GM12878 (cell line): ENCODE results near the gene TXNRD1. TPM values are rescaled to one million over a fixed set of nuclear protein-coding genes. Genes with fewer than 3 reads are reported as not detected.

ENCODE experiments used
- CBX3 ChIP-seq: fragments of 200-600 bp; sonication (generic); IDR thresholded peaks from 2 replicates; pipeline ENCODE4 v1.6.1; 2016; ENCODE audit warnings: low read depth, borderline replicate concordance
- CREB1 ChIP-seq: IDR thresholded peaks from 2 replicates; pipeline ENCODE4 v1.6.1; 2012; ENCODE audit warnings: low read depth, mild to moderate bottlenecking, inconsistent platforms
- FOXM1 ChIP-seq: IDR thresholded peaks from 2 replicates; pipeline ENCODE4 v1.6.1; 2012; ENCODE audit warnings: low read depth, mild to moderate bottlenecking, inconsistent platforms, low read length, moderate library complexity
- GATAD2B ChIP-seq: fragments of 450-650 bp; conservative IDR thresholded peaks from 2 replicates; pipeline ENCODE4 v1.6.1; 2017; ENCODE audit warnings: low read depth, mild to moderate bottlenecking, moderate library complexity
- HDAC2 ChIP-seq: fragments of 200-600 bp; sonication (generic); IDR thresholded peaks from 2 replicates; pipeline ENCODE4 v1.6.1; 2017
- MEF2B ChIP-seq: fragments of 450-650 bp; IDR thresholded peaks from 2 replicates; pipeline ENCODE4 v1.6.1; 2018; ENCODE audit warnings: mild to moderate bottlenecking, moderate library complexity; ENCODE audit not compliant: partially characterized antibody, poor library complexity, severe bottlenecking
- RAD51 ChIP-seq: fragments of 450-650 bp; IDR thresholded peaks from 2 replicates; pipeline ENCODE4 v1.6.1; 2016; ENCODE audit warnings: moderate library complexity, mild to moderate bottlenecking, inconsistent platforms
- ZNF24 ChIP-seq: fragments of 450-650 bp; IDR thresholded peaks from 2 replicates; pipeline ENCODE4 v1.6.1; 2017; ENCODE audit warnings: antibody characterized with exemption, mild to moderate bottlenecking
- ZZZ3 ChIP-seq: IDR thresholded peaks from 2 replicates; pipeline ENCODE4 v1.6.1; 2011; ENCODE audit warnings: low read depth; ENCODE audit not compliant: control insufficient read depth, insufficient read length
- polyA plus RNA-seq, 11 experiments: library from polyadenylated mRNA; depleted of rRNA in 4 of 11; unstranded in 6 of 11; stranded (reverse) in 5 of 11; fragments of >200 nt; fragmentation: Nextera tagmentation in 4 of 11; fragmentation: Illumina TruSeq in 1 of 11; extraction: Ambion mirVana in 4 of 11; extraction: Trizol in 1 of 11; gene quantifications; 1 replicate in 1 of 11; 2 replicates in 10 of 11; pipeline versions ENCODE4 v1.2.1 to v1.2.3, GENCODE V29; 2011 to 2016; ENCODE audit warnings: inconsistent platforms in 2 of 11, missing spikeins in 2 of 11, low read depth in 1 of 11
- total RNA-seq, 4 experiments: library from RNA; depleted of rRNA in 3 of 4; stranded (reverse); fragments of >200 nt in 3 of 4; fragmentation: Illumina TruSeq in 1 of 4; extraction: Trizol in 1 of 4; gene quantifications; 2 replicates each; pipeline versions ENCODE4 v1.2.1 to v1.2.3, GENCODE V29; 2013 to 2021
- TF ChIP-seq, protein P1 (sequence below): IDR thresholded peaks from 2 replicates; pipeline ENCODE4 v1.6.1; 2011; ENCODE audit warnings: borderline replicate concordance, low read depth, mild to moderate bottlenecking, moderate library complexity, low read length; ENCODE audit not compliant: insufficient read depth, poor library complexity, severe bottlenecking
- TF ChIP-seq, protein P2 (sequence below): fragments of 450-650 bp; IDR thresholded peaks from 2 replicates; pipeline ENCODE4 v1.6.1; 2016; ENCODE audit warnings: mild to moderate bottlenecking
- TF ChIP-seq, protein P3 (sequence below): IDR thresholded peaks from 2 replicates; pipeline ENCODE4 v1.6.1; 2011; ENCODE audit warnings: borderline replicate concordance, low read depth, mild to moderate bottlenecking, moderate library complexity, mixed read lengths, low read length; ENCODE audit not compliant: insufficient read depth; ENCODE audit errors: extremely low read length
- TF ChIP-seq, protein P4 (sequence below): fragments of 450-650 bp; IDR thresholded peaks from 2 replicates; pipeline ENCODE4 v1.6.1; 2017; ENCODE audit warnings: low read depth, mild to moderate bottlenecking, moderate library complexity
- TF ChIP-seq, protein P5 (sequence below): IDR thresholded peaks from 2 replicates; pipeline ENCODE4 v1.6.1; 2012; ENCODE audit warnings: improper control_type of control experiment, low read depth, low read length; ENCODE audit not compliant: insufficient replicate concordance

Gene TXNRD1
- total and polyA plus RNA-seq, 10 of the 15 experiments (the other 5 are each of a cell fraction or from before 2014, with no cell fraction given): 52.6 to 84.6 (median 67.8) TPM

DNA sequence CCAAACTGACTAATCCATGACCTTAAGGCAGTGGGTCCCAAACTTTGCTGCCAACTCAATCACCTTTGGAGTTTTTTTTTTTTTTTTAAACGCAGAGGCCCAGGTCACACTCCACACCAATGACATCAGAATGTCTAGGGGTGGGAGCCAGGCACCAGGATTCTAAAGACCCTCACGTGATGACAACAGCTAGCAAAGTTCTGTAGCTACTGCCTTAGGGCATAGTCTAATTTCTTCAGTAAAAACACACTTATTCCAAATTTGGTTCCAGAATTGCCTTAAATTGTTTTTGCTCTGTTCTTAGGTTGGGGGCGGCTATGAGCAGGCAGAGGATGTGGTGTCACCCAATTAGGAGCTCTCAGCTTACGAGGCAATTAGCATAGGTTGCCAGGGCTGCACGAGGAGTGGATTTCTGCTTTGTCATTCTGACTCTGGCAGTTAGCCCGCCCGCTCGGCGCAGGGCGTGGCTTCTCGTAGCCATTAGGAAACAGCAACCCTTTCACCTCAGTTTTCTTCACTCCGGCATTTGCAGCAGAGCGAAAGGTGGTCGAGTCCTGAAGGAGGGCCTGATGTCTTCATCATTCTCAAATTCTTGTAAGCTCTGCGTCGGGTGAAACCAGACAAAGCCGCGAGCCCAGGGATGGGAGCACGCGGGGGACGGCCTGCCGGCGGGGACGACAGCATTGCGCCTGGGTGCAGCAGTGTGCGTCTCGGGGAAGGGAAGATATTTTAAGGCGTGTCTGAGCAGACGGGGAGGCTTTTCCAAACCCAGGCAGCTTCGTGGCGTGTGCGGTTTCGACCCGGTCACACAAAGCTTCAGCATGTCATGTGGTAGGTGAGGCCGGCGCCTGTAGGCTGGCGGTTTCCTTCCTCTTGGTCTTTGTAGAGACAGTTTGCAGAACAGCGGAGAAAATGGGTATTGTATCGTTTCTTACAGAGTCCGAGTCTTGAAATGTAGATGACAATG lies 71.2 kb downstream of the TXNRD1 start (continued):
- TF ChIP-seq, protein P1, sequence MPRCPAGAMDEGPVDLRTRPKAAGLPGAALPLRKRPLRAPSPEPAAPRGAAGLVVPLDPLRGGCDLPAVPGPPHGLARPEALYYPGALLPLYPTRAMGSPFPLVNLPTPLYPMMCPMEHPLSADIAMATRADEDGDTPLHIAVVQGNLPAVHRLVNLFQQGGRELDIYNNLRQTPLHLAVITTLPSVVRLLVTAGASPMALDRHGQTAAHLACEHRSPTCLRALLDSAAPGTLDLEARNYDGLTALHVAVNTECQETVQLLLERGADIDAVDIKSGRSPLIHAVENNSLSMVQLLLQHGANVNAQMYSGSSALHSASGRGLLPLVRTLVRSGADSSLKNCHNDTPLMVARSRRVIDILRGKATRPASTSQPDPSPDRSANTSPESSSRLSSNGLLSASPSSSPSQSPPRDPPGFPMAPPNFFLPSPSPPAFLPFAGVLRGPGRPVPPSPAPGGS: peak; percentile 8
- TF ChIP-seq RAD51 (no peak), CREB1 (peak; percentile 69; the same call in 1 of the 2 replicates), FOXM1 (peak; percentile 62; the same call in 1 of the 2 replicates), ZZZ3 (no peak), HDAC2 (no peak), MEF2B (no peak), ZNF24 (no peak), GATAD2B (0 out of 2 replicates have a peak, but pooled peaks have one; percentile 24), CBX3 (no peak)
- TF ChIP-seq, protein P2, sequence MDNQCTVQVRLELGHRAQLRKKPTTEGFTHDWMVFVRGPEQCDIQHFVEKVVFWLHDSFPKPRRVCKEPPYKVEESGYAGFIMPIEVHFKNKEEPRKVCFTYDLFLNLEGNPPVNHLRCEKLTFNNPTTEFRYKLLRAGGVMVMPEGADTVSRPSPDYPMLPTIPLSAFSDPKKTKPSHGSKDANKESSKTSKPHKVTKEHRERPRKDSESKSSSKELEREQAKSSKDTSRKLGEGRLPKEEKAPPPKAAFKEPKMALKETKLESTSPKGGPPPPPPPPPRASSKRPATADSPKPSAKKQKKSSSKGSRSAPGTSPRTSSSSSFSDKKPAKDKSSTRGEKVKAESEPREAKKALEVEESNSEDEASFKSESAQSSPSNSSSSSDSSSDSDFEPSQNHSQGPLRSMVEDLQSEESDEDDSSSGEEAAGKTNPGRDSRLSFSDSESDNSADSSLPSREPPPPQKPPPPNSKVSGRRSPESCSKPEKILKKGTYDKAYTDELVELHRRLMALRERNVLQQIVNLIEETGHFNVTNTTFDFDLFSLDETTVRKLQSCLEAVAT: peak; percentile 84
- TF ChIP-seq, protein P3, sequence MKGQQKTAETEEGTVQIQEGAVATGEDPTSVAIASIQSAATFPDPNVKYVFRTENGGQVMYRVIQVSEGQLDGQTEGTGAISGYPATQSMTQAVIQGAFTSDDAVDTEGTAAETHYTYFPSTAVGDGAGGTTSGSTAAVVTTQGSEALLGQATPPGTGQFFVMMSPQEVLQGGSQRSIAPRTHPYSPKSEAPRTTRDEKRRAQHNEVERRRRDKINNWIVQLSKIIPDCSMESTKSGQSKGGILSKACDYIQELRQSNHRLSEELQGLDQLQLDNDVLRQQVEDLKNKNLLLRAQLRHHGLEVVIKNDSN: peak; percentile 15
- TF ChIP-seq, protein P4, sequence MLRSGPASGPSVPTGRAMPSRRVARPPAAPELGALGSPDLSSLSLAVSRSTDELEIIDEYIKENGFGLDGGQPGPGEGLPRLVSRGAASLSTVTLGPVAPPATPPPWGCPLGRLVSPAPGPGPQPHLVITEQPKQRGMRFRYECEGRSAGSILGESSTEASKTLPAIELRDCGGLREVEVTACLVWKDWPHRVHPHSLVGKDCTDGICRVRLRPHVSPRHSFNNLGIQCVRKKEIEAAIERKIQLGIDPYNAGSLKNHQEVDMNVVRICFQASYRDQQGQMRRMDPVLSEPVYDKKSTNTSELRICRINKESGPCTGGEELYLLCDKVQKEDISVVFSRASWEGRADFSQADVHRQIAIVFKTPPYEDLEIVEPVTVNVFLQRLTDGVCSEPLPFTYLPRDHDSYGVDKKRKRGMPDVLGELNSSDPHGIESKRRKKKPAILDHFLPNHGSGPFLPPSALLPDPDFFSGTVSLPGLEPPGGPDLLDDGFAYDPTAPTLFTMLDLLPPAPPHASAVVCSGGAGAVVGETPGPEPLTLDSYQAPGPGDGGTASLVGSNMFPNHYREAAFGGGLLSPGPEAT: peak; percentile 75
- TF ChIP-seq, protein P5, sequence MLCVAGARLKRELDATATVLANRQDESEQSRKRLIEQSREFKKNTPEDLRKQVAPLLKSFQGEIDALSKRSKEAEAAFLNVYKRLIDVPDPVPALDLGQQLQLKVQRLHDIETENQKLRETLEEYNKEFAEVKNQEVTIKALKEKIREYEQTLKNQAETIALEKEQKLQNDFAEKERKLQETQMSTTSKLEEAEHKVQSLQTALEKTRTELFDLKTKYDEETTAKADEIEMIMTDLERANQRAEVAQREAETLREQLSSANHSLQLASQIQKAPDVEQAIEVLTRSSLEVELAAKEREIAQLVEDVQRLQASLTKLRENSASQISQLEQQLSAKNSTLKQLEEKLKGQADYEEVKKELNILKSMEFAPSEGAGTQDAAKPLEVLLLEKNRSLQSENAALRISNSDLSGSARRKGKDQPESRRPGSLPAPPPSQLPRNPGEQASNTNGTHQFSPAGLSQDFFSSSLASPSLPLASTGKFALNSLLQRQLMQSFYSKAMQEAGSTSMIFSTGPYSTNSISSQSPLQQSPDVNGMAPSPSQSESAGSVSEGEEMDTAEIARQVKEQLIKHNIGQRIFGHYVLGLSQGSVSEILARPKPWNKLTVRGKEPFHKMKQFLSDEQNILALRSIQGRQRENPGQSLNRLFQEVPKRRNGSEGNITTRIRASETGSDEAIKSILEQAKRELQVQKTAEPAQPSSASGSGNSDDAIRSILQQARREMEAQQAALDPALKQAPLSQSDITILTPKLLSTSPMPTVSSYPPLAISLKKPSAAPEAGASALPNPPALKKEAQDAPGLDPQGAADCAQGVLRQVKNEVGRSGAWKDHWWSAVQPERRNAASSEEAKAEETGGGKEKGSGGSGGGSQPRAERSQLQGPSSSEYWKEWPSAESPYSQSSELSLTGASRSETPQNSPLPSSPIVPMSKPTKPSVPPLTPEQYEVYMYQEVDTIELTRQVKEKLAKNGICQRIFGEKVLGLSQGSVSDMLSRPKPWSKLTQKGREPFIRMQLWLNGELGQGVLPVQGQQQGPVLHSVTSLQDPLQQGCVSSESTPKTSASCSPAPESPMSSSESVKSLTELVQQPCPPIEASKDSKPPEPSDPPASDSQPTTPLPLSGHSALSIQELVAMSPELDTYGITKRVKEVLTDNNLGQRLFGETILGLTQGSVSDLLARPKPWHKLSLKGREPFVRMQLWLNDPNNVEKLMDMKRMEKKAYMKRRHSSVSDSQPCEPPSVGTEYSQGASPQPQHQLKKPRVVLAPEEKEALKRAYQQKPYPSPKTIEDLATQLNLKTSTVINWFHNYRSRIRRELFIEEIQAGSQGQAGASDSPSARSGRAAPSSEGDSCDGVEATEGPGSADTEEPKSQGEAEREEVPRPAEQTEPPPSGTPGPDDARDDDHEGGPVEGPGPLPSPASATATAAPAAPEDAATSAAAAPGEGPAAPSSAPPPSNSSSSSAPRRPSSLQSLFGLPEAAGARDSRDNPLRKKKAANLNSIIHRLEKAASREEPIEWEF: no peak
